GM23338 (cell line): Measurements from ENCODE around the gene MORC1. TPM values are rescaled to one million over a fixed set of nuclear protein-coding genes. Genes with fewer than 3 reads are reported as not detected.

Experiments
- ATAC-seq: fragments of 200-7000 bp; cut with Tn5 transposase; 3 replicates; pipeline ENCODE4 v1.9.1; 2020
- DNase-seq: peaks from one replicate; pipeline ENCODE4 v3.0.0-alpha.2; 2015; ENCODE audit warnings: low spot score
- H2AFZ ChIP-seq: fragments of 200-600 bp; sonication (generic); 2 replicates; pipeline ENCODE4 v1.8.0; 2016; ENCODE audit warnings: antibody characterized with exemption, mild to moderate bottlenecking, moderate library complexity
- H3F3A ChIP-seq: fragments of 200-600 bp; sonication (generic); replicated peaks from 2 replicates; pipeline ENCODE4 v1.8.0; 2017; ENCODE audit warnings: antibody characterized with exemption, mixed run types, low read depth
- H3K27ac ChIP-seq: fragments of 200-600 bp; sonication (generic); 2 replicates; pipeline ENCODE4 v1.6.1; 2016; ENCODE audit warnings: low read depth
- H3K27me3 ChIP-seq: fragments of 200-600 bp; sonication (generic); 2 replicates; pipeline ENCODE4 v1.8.0; 2016; ENCODE audit warnings: mild to moderate bottlenecking, mixed run types, moderate library complexity; ENCODE audit not compliant: insufficient read depth
- H3K36me3 ChIP-seq: fragments of 200-600 bp; sonication (generic); 2 replicates; pipeline ENCODE4 v1.8.0; 2016; ENCODE audit warnings: mild to moderate bottlenecking; ENCODE audit not compliant: insufficient read depth
- H3K4me1 ChIP-seq: fragments of 200-600 bp; sonication (generic); 2 replicates; pipeline ENCODE4 v1.8.0; 2016; ENCODE audit warnings: mild to moderate bottlenecking, moderate library complexity; ENCODE audit not compliant: insufficient read depth
- H3K4me2 ChIP-seq: fragments of 200-600 bp; sonication (generic); 2 replicates; pipeline ENCODE4 v1.7.1; 2017; ENCODE audit warnings: mixed run types
- H3K4me3 ChIP-seq: fragments of 200-600 bp; sonication (generic); 2 replicates; pipeline ENCODE4 v1.6.1; 2016; ENCODE audit warnings: mixed run types
- H3K79me2 ChIP-seq: fragments of 200-600 bp; sonication (generic); replicated peaks from 2 replicates; pipeline ENCODE4 v1.8.0; 2017; ENCODE audit warnings: mild to moderate bottlenecking; ENCODE audit not compliant: insufficient read depth
- H3K9me2 ChIP-seq: fragments of 200-600 bp; sonication (generic); 2 replicates; pipeline ENCODE4 v1.8.0; 2017; ENCODE audit not compliant: insufficient read depth
- H4K20me1 ChIP-seq: fragments of 200-600 bp; sonication (generic); replicated peaks from 2 replicates; pipeline ENCODE4 v1.8.0; 2017; ENCODE audit warnings: mild to moderate bottlenecking; ENCODE audit not compliant: insufficient read depth
- H3K27ac Mint-ChIP-seq: 2 replicates; pipeline ENCODE4 v1.8.0; 2020; ENCODE audit warnings: inconsistent platforms, mild to moderate bottlenecking, moderate library complexity, mixed read lengths
- H3K27me3 Mint-ChIP-seq: 3 replicates; pipeline ENCODE4 v1.8.0; 2022; ENCODE audit warnings: low read depth, mild to moderate bottlenecking, moderate library complexity, mixed read lengths, inconsistent platforms; ENCODE audit not compliant: insufficient read depth, poor library complexity
- H3K36me3 Mint-ChIP-seq: 3 replicates; pipeline ENCODE4 v1.8.0; 2021; ENCODE audit warnings: low read depth, mild to moderate bottlenecking, inconsistent platforms, moderate library complexity, mixed read lengths
- H3K4me1 Mint-ChIP-seq: 3 replicates; pipeline ENCODE4 v1.8.0; 2020; ENCODE audit warnings: mild to moderate bottlenecking, inconsistent platforms, mixed read lengths
- H3K4me3 Mint-ChIP-seq: 3 replicates; pipeline ENCODE4 v1.8.0; 2021; ENCODE audit warnings: moderate library complexity, mild to moderate bottlenecking, inconsistent platforms, mixed read lengths
- H3K9me3 Mint-ChIP-seq: 3 replicates; pipeline ENCODE4 v1.8.0; 2020; ENCODE audit warnings: moderate library complexity, mild to moderate bottlenecking, inconsistent platforms, mixed read lengths
- CREB1 ChIP-seq: fragments of 250-450 bp; sonication (Bioruptor Pico); IDR thresholded peaks from 2 replicates; pipeline ENCODE4 v1.5.0; 2020; ENCODE audit warnings: low read depth, mild to moderate bottlenecking, moderate library complexity
- EZH2 ChIP-seq: fragments of 200-600 bp; sonication (generic); IDR thresholded peaks from one replicate; pipeline ENCODE4 v1.8.0; 2017; ENCODE audit warnings: antibody characterized with exemption, mild to moderate bottlenecking, low read depth; ENCODE audit not compliant: unreplicated experiment
- EZH2phosphoT487 ChIP-seq: fragments of 200-600 bp; sonication (generic); IDR thresholded peaks from one replicate; pipeline ENCODE4 v1.8.1; 2018; ENCODE audit warnings: antibody characterized with exemption; ENCODE audit not compliant: unreplicated experiment
- JUNB ChIP-seq: IDR thresholded peaks from one replicate; pipeline ENCODE4 v1.6.1; 2016; ENCODE audit warnings: antibody characterized with exemption; ENCODE audit not compliant: unreplicated experiment
- NANOG ChIP-seq: IDR thresholded peaks from 2 replicates; pipeline ENCODE4 v1.6.1; 2016; ENCODE audit warnings: antibody characterized with exemption, borderline replicate concordance
- POLR2AphosphoS5 ChIP-seq: IDR thresholded peaks from 2 replicates; pipeline ENCODE4 v1.6.1; 2016; ENCODE audit warnings: antibody characterized with exemption, low read depth
- STAT1 ChIP-seq: IDR thresholded peaks from one replicate; pipeline ENCODE4 v1.6.1; 2016; ENCODE audit warnings: antibody characterized with exemption; ENCODE audit not compliant: unreplicated experiment
- ZNF114 ChIP-seq: fragments of 250-450 bp; sonication (Bioruptor Pico); IDR thresholded peaks from 2 replicates; pipeline ENCODE4 v1.5.0; 2020; ENCODE audit warnings: mild to moderate bottlenecking, moderate library complexity
- ZNF331 ChIP-seq: fragments of 250-450 bp; sonication (Bioruptor Pico); IDR thresholded peaks from 2 replicates; pipeline ENCODE4 v1.5.0; 2020; ENCODE audit warnings: low read depth, mild to moderate bottlenecking, moderate library complexity
- polyA plus RNA-seq: library from polyadenylated mRNA; unstranded; fragments of >200 nt; fragmentation: Nextera tagmentation; extraction: Ambion mirVana; gene quantifications from 2 replicates; pipeline ENCODE4 v1.2.1, GENCODE V29; 2016
- total RNA-seq: library from RNA; depleted of rRNA; stranded (reverse); fragments of >200 nt; shearing (Covaris generic); gene quantifications from 2 replicates; pipeline ENCODE4 v1.2.3, GENCODE V29; 2014
- TF ChIP-seq, protein P1 (sequence below): IDR thresholded peaks from one replicate; pipeline ENCODE4 v1.6.1; 2018; ENCODE audit warnings: antibody characterized with exemption; ENCODE audit not compliant: unreplicated experiment
- TF ChIP-seq, protein P2 (sequence below), 2 experiments: fragments of 200-600 bp in 1 of 2; sonication (generic) in 1 of 2; conservative IDR thresholded peaks; 2 replicates each; pipeline versions ENCODE4 v1.5.1 to v1.6.1; 2016 to 2017; ENCODE audit warnings: antibody characterized with exemption in 2 of 2, low read depth in 2 of 2, mild to moderate bottlenecking in 2 of 2, moderate library complexity in 1 of 2
- TF ChIP-seq, protein P3 (sequence below): IDR thresholded peaks from 2 replicates; pipeline ENCODE4 v1.6.1; 2016; ENCODE audit warnings: antibody characterized with exemption

The MORC1 gene
- total and polyA plus RNA-seq, 2 experiments from 2014 or later: not detected

- peaks cover 8% of the 10 kb centered on the region; the same call in 2 of the 3 replicates for H3K9me3 Mint-ChIP-seq
- Histone ChIP-seq H2AFZ (no peak overlapping the region), H3K4me1 (no peaks in the 10 kb centered on the region), H3F3A (no peaks in the 10 kb centered on the region), H3K4me3 (no peak overlapping the region), H3K27me3 (no peaks in the 10 kb centered on the region), H3K4me2 (no peak overlapping the region), H3K79me2 (no peaks in the 10 kb centered on the region), H3K27ac (no peak overlapping the region), H4K20me1 (no peaks in the 10 kb centered on the region), H3K9me2 (0 out of 2 replicates have a peak, but pooled peaks cover 3% of the 10 kb centered on the region), H3K36me3 (no peaks in the 10 kb centered on the region)
- H3K36me3 Mint-ChIP-seq: no peaks in the 10 kb centered on the region
- DNase-seq: peak; percentile 14
- H3K4me3 Mint-ChIP-seq: no peak overlapping the region
- TF ChIP-seq POLR2AphosphoS5 (no peak), EZH2 (no peak), ZNF331 (CRISPR knock-in tag) (no peak), CREB1 (no peak), EZH2phosphoT487 (no peak), NANOG (no peak), JUNB (no peak), STAT1 (no peak), ZNF114 (CRISPR knock-in tag) (no peak)
- TF ChIP-seq, protein P1, sequence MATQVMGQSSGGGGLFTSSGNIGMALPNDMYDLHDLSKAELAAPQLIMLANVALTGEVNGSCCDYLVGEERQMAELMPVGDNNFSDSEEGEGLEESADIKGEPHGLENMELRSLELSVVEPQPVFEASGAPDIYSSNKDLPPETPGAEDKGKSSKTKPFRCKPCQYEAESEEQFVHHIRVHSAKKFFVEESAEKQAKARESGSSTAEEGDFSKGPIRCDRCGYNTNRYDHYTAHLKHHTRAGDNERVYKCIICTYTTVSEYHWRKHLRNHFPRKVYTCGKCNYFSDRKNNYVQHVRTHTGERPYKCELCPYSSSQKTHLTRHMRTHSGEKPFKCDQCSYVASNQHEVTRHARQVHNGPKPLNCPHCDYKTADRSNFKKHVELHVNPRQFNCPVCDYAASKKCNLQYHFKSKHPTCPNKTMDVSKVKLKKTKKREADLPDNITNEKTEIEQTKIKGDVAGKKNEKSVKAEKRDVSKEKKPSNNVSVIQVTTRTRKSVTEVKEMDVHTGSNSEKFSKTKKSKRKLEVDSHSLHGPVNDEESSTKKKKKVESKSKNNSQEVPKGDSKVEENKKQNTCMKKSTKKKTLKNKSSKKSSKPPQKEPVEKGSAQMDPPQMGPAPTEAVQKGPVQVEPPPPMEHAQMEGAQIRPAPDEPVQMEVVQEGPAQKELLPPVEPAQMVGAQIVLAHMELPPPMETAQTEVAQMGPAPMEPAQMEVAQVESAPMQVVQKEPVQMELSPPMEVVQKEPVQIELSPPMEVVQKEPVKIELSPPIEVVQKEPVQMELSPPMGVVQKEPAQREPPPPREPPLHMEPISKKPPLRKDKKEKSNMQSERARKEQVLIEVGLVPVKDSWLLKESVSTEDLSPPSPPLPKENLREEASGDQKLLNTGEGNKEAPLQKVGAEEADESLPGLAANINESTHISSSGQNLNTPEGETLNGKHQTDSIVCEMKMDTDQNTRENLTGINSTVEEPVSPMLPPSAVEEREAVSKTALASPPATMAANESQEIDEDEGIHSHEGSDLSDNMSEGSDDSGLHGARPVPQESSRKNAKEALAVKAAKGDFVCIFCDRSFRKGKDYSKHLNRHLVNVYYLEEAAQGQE: no peak
- TF ChIP-seq, protein P2, sequence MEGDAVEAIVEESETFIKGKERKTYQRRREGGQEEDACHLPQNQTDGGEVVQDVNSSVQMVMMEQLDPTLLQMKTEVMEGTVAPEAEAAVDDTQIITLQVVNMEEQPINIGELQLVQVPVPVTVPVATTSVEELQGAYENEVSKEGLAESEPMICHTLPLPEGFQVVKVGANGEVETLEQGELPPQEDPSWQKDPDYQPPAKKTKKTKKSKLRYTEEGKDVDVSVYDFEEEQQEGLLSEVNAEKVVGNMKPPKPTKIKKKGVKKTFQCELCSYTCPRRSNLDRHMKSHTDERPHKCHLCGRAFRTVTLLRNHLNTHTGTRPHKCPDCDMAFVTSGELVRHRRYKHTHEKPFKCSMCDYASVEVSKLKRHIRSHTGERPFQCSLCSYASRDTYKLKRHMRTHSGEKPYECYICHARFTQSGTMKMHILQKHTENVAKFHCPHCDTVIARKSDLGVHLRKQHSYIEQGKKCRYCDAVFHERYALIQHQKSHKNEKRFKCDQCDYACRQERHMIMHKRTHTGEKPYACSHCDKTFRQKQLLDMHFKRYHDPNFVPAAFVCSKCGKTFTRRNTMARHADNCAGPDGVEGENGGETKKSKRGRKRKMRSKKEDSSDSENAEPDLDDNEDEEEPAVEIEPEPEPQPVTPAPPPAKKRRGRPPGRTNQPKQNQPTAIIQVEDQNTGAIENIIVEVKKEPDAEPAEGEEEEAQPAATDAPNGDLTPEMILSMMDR (conservative IDR thresholded peaks at IDR 0.05; ENCODE audit: low read depth in 2 of 2): no peak
- TF ChIP-seq, protein P3, sequence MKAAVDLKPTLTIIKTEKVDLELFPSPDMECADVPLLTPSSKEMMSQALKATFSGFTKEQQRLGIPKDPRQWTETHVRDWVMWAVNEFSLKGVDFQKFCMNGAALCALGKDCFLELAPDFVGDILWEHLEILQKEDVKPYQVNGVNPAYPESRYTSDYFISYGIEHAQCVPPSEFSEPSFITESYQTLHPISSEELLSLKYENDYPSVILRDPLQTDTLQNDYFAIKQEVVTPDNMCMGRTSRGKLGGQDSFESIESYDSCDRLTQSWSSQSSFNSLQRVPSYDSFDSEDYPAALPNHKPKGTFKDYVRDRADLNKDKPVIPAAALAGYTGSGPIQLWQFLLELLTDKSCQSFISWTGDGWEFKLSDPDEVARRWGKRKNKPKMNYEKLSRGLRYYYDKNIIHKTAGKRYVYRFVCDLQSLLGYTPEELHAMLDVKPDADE: no peak
- no peak for ATAC-seq
- no peaks in the 10 kb centered on the region for H3K4me1 Mint-ChIP-seq
- no peak overlapping the region for H3K27ac Mint-ChIP-seq
- peaks cover 2% of the 10 kb centered on the region for H3K27me3 Mint-ChIP-seq
Measured at GRCh38 chr3:109155828-109156227, 37.9 kb upstream of the MORC1 start.
